PFSK-1 (cell line): ENCODE measurements around the gene CFAP57.

Experiments used
- FOXP2 ChIP-seq: optimal IDR thresholded peaks from 2 replicates; pipeline ENCODE3; 2011; ENCODE audit warnings: borderline replicate concordance, control low read depth, inconsistent platforms; ENCODE audit not compliant: insufficient read depth; ENCODE audit errors: extremely low read length, extremely low read depth
- POLR2AphosphoS5 ChIP-seq: IDR thresholded peaks from 2 replicates; pipeline ENCODE4 v1.6.1; 2012; ENCODE audit warnings: low read depth, mild to moderate bottlenecking, control low read depth, low read length, moderate library complexity
- REST ChIP-seq, 2 experiments: IDR thresholded peaks; 2 replicates each; pipeline versions ENCODE4 v1.6.1 to v1.8.0; 2011 to 2012; ENCODE audit warnings: low read depth in 2 of 2, low read length in 2 of 2, control low read depth in 1 of 2, inconsistent platforms in 1 of 2, mild to moderate bottlenecking in 1 of 2, moderate library complexity in 1 of 2; ENCODE audit not compliant: insufficient read depth in 1 of 2
- SIN3A ChIP-seq: IDR thresholded peaks from 2 replicates; pipeline ENCODE4 v1.6.1; 2012; ENCODE audit warnings: mild to moderate bottlenecking, low read length, moderate library complexity, borderline replicate concordance; ENCODE audit not compliant: insufficient read depth
- TAF1 ChIP-seq: IDR thresholded peaks from 2 replicates; pipeline ENCODE4 v1.6.1; 2012; ENCODE audit warnings: low read length, control low read depth, borderline replicate concordance; ENCODE audit not compliant: insufficient read depth

- TF ChIP-seq SIN3A: no peak
- no peak for TF ChIP-seq POLR2AphosphoS5
- no peak for TF ChIP-seq REST (IDR thresholded peaks at IDR 0.05; ENCODE audit: insufficient read depth in 1 of 2, low read depth in 2 of 2, low read length in 2 of 2)
- TF ChIP-seq TAF1: no peak
- TF ChIP-seq FOXP2: no peak
Measured at GRCh38 chr1:43272576-43273571, 100.7 kb downstream of the CFAP57 start.
